AG04449 (cell line): ENCODE data around the gene COPS9.

Experiments
- CTCF ChIA-PET: fragments of 350-600 bp; formaldehyde crosslinking; extraction: SDS; loops from one replicate; lab custom pipeline; 2021; ENCODE audit warnings: antibody characterized with exemption; lab: Yijun Ruan, JAX
- POLR2A ChIA-PET: fragments of 400-600, 350-600 bp; formaldehyde crosslinking; extraction: SDS; loops from one replicate; lab custom pipeline; 2020; ENCODE audit warnings: antibody characterized with exemption, inconsistent platforms; lab: Yijun Ruan, JAX
- DNase-seq: peaks from one replicate; pipeline ENCODE4 v3.0.0-alpha.2; 2010; ENCODE audit warnings: low read depth, low spot score
- H3K4me3 ChIP-seq: 2 replicates; pipeline ENCODE4 v1.5.1; 2011; ENCODE audit warnings: low read depth, mild to moderate bottlenecking, control low read depth, low read length
- TF ChIP-seq, protein P1 (sequence below): IDR thresholded peaks from one replicate; pipeline ENCODE4 v1.5.1; 2011; ENCODE audit warnings: mild to moderate bottlenecking, moderate library complexity, low read length, control low read depth, inconsistent platforms; ENCODE audit not compliant: insufficient read depth; ENCODE audit errors: missing control alignments

COPS9 gene

DNA sequence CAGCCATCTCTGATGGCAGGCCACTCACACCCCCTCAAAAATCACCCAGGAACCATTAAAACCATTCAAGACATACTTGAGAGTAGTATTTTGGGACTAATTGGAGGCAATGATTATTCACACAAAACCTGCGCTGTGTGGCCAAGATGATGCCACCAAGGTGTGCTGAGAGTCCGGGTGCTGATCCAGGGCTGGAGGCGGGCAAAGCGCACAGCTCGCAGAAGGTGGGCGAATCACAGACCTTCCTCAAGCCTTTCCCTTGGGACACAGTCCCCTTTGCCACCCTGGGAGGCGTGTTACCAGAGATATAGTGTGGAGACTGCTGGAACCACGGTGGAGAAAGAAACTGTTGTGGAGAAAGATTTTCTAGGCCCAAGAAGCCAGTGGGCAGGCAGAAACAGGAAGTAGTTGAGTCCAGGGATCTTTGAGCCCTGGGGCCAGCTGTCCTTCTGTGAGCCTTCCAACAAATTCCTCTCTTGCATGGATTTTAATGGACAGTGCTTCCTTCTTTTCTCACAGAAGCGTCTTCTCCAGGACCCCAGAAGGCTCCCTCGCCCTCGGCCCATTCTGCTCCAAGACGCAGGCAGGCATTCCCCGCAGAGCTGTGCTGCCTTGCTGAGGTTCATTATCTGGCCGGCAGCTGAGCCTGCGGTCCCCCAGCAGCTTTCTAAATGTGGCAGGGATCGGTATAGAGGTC is 8.0 kb downstream of the COPS9 start:
- TF ChIP-seq, protein P1, sequence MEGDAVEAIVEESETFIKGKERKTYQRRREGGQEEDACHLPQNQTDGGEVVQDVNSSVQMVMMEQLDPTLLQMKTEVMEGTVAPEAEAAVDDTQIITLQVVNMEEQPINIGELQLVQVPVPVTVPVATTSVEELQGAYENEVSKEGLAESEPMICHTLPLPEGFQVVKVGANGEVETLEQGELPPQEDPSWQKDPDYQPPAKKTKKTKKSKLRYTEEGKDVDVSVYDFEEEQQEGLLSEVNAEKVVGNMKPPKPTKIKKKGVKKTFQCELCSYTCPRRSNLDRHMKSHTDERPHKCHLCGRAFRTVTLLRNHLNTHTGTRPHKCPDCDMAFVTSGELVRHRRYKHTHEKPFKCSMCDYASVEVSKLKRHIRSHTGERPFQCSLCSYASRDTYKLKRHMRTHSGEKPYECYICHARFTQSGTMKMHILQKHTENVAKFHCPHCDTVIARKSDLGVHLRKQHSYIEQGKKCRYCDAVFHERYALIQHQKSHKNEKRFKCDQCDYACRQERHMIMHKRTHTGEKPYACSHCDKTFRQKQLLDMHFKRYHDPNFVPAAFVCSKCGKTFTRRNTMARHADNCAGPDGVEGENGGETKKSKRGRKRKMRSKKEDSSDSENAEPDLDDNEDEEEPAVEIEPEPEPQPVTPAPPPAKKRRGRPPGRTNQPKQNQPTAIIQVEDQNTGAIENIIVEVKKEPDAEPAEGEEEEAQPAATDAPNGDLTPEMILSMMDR: no peak
- no peak for DNase-seq
- POLR2A ChIA-PET: no interaction called here
- CTCF ChIA-PET: interaction anchor here (1.3 to 1.9 kb wide), 3 partner anchors 12 to 67 kb away, joined by 3 to 6 read pairs (median 3); no protein-coding TSS in a partner anchor
- H3K4me3 ChIP-seq: no peak overlapping the region

DNA sequence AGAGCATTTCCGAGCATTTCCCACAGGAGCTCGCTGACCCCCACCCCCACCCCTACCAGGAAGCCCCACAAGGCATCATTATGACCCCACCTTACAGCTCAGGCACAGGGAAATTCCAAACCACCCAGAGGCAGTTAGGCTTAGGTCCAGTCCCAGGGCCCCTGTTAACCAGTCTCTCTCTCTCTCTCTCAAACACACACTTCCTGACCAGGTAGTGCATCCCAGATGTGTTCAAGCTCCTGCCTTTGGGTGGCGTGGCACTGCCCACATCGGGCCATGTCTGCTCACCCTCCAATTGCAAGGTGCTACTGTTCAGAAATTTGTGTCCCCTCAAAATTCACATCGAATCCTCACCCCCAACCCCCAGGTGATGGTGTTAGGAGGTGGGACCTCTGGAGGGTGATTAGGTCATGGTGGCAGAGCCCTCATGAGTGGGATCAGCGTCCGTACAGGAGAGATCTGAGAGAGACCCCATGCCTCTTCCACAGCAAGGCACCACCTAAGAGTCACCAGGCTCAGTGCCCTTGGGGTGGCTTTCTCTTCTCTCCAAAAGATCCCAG is 8.8 kb downstream of the COPS9 start:
- no peak for DNase-seq
- TF ChIP-seq, protein P1: no peak
- no peak overlapping the region for H3K4me3 ChIP-seq
- POLR2A ChIA-PET: no interaction called here
- CTCF ChIA-PET: interaction anchor here (1.9 kb wide), 1 partner anchor 17 kb away, joined by 6 read pairs; no protein-coding TSS in a partner anchor

DNA sequence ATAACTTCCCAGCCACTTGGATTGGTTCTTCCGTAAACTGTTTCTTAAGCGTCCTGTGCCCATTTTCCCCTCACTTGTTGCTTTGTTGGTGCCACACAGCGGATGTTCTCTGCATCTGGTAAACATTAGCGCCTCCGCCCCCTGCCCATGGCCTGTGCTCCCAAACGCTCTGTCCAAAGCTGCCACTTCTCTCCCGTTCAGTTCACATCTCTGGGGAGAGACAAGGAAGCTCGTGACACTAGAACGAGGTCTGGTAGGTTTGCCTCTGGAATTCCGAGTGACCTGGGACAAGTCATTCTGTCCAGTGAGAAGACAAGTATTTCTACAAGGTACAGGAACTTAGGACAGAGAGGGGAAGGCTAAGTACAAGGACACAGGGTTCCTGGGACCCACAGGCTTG is 9.4 kb downstream of the COPS9 start:
- TF ChIP-seq, protein P1: no peak
- DNase-seq: no peak
- ChIA-PET CTCF (interaction anchor here (1.9 kb wide), 1 partner anchor 17 kb away, joined by 6 read pairs; no protein-coding TSS in a partner anchor), POLR2A (no interaction called here)
- no peak overlapping the region for H3K4me3 ChIP-seq

DNA sequence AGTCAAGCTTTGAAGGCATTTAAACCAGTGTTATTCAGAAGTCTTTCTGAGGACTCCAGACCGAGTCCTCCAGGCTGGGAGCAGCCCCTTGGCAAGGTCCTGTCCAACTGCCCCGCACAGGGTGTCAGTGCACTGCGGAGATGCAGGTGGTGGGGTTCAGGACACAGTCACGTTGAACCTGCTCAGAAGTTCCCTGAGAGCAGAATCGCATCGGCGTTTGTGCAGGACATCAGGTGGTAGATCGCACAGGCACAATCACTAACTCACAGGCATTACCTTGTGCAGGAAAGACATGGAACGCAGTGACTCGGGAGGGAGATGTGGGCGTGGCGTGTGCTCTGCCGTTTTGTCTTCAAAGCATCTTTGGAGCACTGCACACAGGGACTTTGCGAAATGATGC is 10.4 kb downstream of the COPS9 start:
- ChIA-PET POLR2A (no interaction called here), CTCF (no interaction called here)
- DNase-seq: no peak
- TF ChIP-seq, protein P1: no peak
- H3K4me3 ChIP-seq: no peak overlapping the region

DNA sequence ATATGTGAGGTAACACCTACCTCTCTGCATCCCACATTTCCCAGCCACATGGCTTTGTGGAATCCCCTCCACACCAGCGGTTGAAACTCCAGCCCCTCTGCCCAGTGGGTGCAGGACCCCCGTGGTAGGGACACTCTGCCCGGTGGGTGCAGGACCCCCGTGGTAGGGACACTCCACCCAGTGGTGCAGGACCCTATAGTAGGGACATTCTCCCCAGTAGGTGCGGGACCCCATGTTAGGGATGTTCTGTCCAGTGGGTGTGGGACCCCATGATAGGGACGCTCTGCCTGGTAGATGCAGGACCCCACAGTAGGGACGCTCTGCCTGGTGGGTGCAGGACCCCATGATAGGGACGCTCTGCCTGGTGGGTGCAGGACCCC is 11.5 kb downstream of the COPS9 start:
- POLR2A ChIA-PET: no interaction called here
- CTCF ChIA-PET: no interaction called here
- H3K4me3 ChIP-seq: no peak overlapping the region
- DNase-seq: no peak
- TF ChIP-seq, protein P1: no peak

DNA sequence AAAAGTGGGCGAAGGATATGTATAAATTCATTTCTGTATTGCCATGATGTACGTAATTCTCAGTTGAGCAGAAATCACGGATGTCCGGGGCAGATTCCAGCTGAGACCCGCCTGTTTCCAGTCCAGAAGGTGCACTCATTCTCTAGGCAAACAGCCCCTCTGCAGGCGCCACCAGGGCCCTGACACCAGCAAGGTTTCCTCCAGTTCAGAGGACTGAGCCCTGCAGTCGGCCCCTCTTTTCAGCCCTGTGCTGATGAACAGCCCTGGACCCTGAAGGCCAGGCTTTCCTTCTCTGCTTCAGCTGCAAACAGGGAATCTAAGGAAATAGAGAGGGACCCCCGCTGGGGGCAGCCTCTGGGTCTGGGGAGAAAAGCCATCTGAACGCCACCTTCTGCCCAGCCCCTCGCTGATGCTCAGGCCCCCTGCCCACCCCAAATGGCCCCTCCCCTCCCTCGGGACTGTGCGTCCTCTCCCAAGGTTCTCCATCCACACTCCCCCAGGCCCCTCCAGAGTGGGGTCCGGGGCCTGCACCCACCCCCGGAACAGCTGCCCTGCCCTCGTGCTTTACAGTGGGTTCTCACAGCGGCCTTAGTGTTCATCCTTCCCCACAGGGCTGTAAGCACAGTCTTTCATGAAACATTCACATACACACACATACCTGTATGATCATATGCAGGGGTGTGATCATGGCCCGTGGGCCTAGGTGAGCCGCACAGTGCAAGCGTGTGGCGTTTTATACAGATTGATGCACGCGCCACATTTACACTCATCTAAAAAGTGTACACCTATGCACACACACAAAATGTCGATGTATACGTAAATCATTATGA is 12.1 kb downstream of the COPS9 start:
- ChIA-PET CTCF (no interaction called here), POLR2A (no interaction called here)
- TF ChIP-seq, protein P1: no peak
- no peak for DNase-seq
- no peak overlapping the region for H3K4me3 ChIP-seq
